Glutamatergic neuron (in vitro differentiated cells): ENCODE results near the gene POLG2. TPM values are rescaled to one million over a fixed set of nuclear protein-coding genes. Genes with fewer than 3 reads are reported as not detected.
"Not testable (repeated sequence)": the region's sequence is repeated elsewhere in the genome, so short reads cannot be mapped to it uniquely, and the experiment has no call there.

ENCODE experiments used
- DNase-seq: peaks from one replicate; pipeline ENCODE4 v3.0.0; 2022
- H3K27ac Mint-ChIP-seq: one replicate; pipeline ENCODE4 v1.8.0; 2020; ENCODE audit warnings: mild to moderate bottlenecking, mixed read lengths, inconsistent platforms; ENCODE audit not compliant: unreplicated experiment
- H3K27me3 Mint-ChIP-seq: one replicate; pipeline ENCODE4 v1.8.0; 2020; ENCODE audit warnings: mild to moderate bottlenecking, moderate library complexity, mixed read lengths, inconsistent platforms; ENCODE audit not compliant: unreplicated experiment
- H3K36me3 Mint-ChIP-seq: one replicate; pipeline ENCODE4 v1.8.0; 2020; ENCODE audit warnings: mild to moderate bottlenecking, mixed read lengths, inconsistent platforms; ENCODE audit not compliant: unreplicated experiment
- H3K4me1 Mint-ChIP-seq: one replicate; pipeline ENCODE4 v1.8.0; 2020; ENCODE audit warnings: mild to moderate bottlenecking, low read depth, mixed read lengths, inconsistent platforms; ENCODE audit not compliant: unreplicated experiment
- H3K4me3 Mint-ChIP-seq: one replicate; pipeline ENCODE4 v1.8.0; 2020; ENCODE audit warnings: mild to moderate bottlenecking, mixed read lengths, inconsistent platforms; ENCODE audit not compliant: unreplicated experiment
- H3K9me3 Mint-ChIP-seq: one replicate; pipeline ENCODE4 v1.8.0; 2020; ENCODE audit warnings: mild to moderate bottlenecking, moderate library complexity, mixed read lengths, inconsistent platforms; ENCODE audit not compliant: unreplicated experiment
- CTCF ChIP-seq: fragments of 200-600 bp; sonication (generic); IDR thresholded peaks from one replicate; pipeline ENCODE4 v1.5.0; 2021; ENCODE audit not compliant: partially characterized antibody, unreplicated experiment
- total RNA-seq: library from RNA; stranded (reverse); fragmentation: NEBNext Ultra II Directional; extraction: Animal tissue kit (Norgen Biotek cat#: 25700); gene quantifications from one replicate; pipeline ENCODE4 v1.2.1, GENCODE V29; 2021; ENCODE audit not compliant: unreplicated experiment

Gene POLG2
- total RNA-seq, 1 donor from 2014 or later: 25.7 TPM

GRCh38 chr17:64477849-64478248 is 19.0 kb downstream of the POLG2 start:
- Mint-ChIP-seq H3K9me3 (no peaks in the 10 kb centered on the region), H3K4me3 (no peak overlapping the region), H3K36me3 (no peaks in the 10 kb centered on the region), H3K27ac (no peak overlapping the region), H3K27me3 (no peaks in the 10 kb centered on the region), H3K4me1 (no peaks in the 10 kb centered on the region)
- no peak for TF ChIP-seq CTCF
- no peak for DNase-seq

GRCh38 chr17:64472564-64472963 is 24.3 kb downstream of the POLG2 start:
- DNase-seq: no peak
- no peak overlapping the region for H3K27ac Mint-ChIP-seq
- no peak for TF ChIP-seq CTCF
- H3K9me3 Mint-ChIP-seq: peaks cover 2% of the 10 kb centered on the region
- H3K36me3 Mint-ChIP-seq: no peaks in the 10 kb centered on the region
- H3K27me3 Mint-ChIP-seq: peaks cover 2% of the 10 kb centered on the region
- no peak overlapping the region for H3K4me3 Mint-ChIP-seq
- no peaks in the 10 kb centered on the region for H3K4me1 Mint-ChIP-seq

GRCh38 chr17:64471440-64471839 is 25.4 kb downstream of the POLG2 start:
- H3K27me3 Mint-ChIP-seq: peaks cover 2% of the 10 kb centered on the region
- H3K4me3 Mint-ChIP-seq: no peak overlapping the region

GRCh38 chr17:64470625-64471024 is 26.2 kb downstream of the POLG2 start:
- Mint-ChIP-seq H3K4me1 (no peaks in the 10 kb centered on the region), H3K36me3 (no peaks in the 10 kb centered on the region), H3K27me3 (peaks cover 2% of the 10 kb centered on the region), H3K4me3 (no peak overlapping the region), H3K9me3 (peaks cover 3% of the 10 kb centered on the region), H3K27ac (no peak overlapping the region)
- TF ChIP-seq CTCF: no peak
- no peak for DNase-seq

More at GRCh38 chr17:64471440-64471839, 25.4 kb downstream of the POLG2 start:
- no peak overlapping the region for H3K27ac Mint-ChIP-seq
- DNase-seq: no peak
- peaks cover 2% of the 10 kb centered on the region for H3K9me3 Mint-ChIP-seq
- no peak for TF ChIP-seq CTCF
- no peaks in the 10 kb centered on the region for H3K36me3 Mint-ChIP-seq
- no peaks in the 10 kb centered on the region for H3K4me1 Mint-ChIP-seq

GRCh38 chr17:64466834-64467233 is 30.0 kb downstream of the POLG2 start:
- not testable (repeated sequence) for DNase-seq, H3K27ac Mint-ChIP-seq, H3K27me3 Mint-ChIP-seq, H3K4me1 Mint-ChIP-seq, H3K36me3 Mint-ChIP-seq, H3K9me3 Mint-ChIP-seq, H3K4me3 Mint-ChIP-seq
